ENCODE measurements around the gene ADAMTS1. TPM values are rescaled to one million over a fixed set of nuclear protein-coding genes. Genes with fewer than 3 reads are reported as not detected.
"Not testable (repeated sequence)": the region's sequence is repeated elsewhere in the genome, so short reads cannot be mapped to it uniquely, and the experiment has no call there.

ADAMTS1 gene
- total RNA-seq (2014; rRNA removed; shearing (Covaris generic)): 14.8 and 16.0 TPM in 2 replicates
- polyA plus RNA-seq (2014; cell fraction: nucleus; rRNA removed): 26.8 and 29.3 TPM in 2 replicates

- DNase-seq (ENCODE audit: extremely low read depth, low read depth): peak; percentile 86
These were observed at the start of gene ADAMTS1 for GRCh38 chr21:26845066-26845758. Gene ADAMTS1 (minus strand): TSS chr21:26845409. CDS start chr21:26844954, 455 bp downstream.

- no peak for DNase-seq (ENCODE audit: extremely low read depth, low read depth)
These were observed 46.9 kb upstream of the ADAMTS1 start for GRCh38 chr21:26892151-26892550.

- no peak for DNase-seq (ENCODE audit: extremely low read depth, low read depth)
These were observed 43.7 kb upstream of the ADAMTS1 start for GRCh38 chr21:26888931-26889330.

- DNase-seq (ENCODE audit: extremely low read depth, low read depth): no peak
These were observed 43.0 kb upstream of the ADAMTS1 start for GRCh38 chr21:26888256-26888655.

- no peak for DNase-seq (ENCODE audit: extremely low read depth, low read depth)
These were observed 42.0 kb upstream of the ADAMTS1 start for GRCh38 chr21:26887251-26887650.

GRCh38 chr21:26884436-26884835, 39.2 kb upstream of the ADAMTS1 start:
- DNase-seq (ENCODE audit: extremely low read depth, low read depth): no peak

- DNase-seq (ENCODE audit: extremely low read depth, low read depth): no peak
These were observed 38.6 kb upstream of the ADAMTS1 start for GRCh38 chr21:26883768-26884167.

GRCh38 chr21:26881504-26882228, 36.5 kb upstream of the ADAMTS1 start:
- DNase-seq (ENCODE audit: extremely low read depth, low read depth): no peak

- no peak for DNase-seq (ENCODE audit: extremely low read depth, low read depth)
These were observed 31.8 kb upstream of the ADAMTS1 start for GRCh38 chr21:26877018-26877417.

GRCh38 chr21:26874347-26874746, 29.1 kb upstream of the ADAMTS1 start:
- DNase-seq (ENCODE audit: extremely low read depth, low read depth): no peak

GRCh38 chr21:26865857-26866256, 20.6 kb upstream of the ADAMTS1 start:
- no peak for DNase-seq (ENCODE audit: extremely low read depth, low read depth)

- DNase-seq (ENCODE audit: extremely low read depth, low read depth): not testable (repeated sequence)
These were observed 11.7 kb upstream of the ADAMTS1 start for GRCh38 chr21:26856871-26857350.

GRCh38 chr21:26854695-26855094, 9.5 kb upstream of the ADAMTS1 start:
- DNase-seq (ENCODE audit: extremely low read depth, low read depth): not testable (repeated sequence)

GRCh38 chr21:26852423-26852822, 7.2 kb upstream of the ADAMTS1 start:
- DNase-seq (ENCODE audit: extremely low read depth, low read depth): no peak

GRCh38 chr21:26851109-26851944, 6.1 kb upstream of the ADAMTS1 start:
- DNase-seq (ENCODE audit: extremely low read depth, low read depth): no peak

- DNase-seq (ENCODE audit: extremely low read depth, low read depth): no peak
These were observed 5.0 kb upstream of the ADAMTS1 start for GRCh38 chr21:26850116-26850643.

GRCh38 chr21:26849428-26850115, 4.4 kb upstream of the ADAMTS1 start:
- no peak for DNase-seq (ENCODE audit: extremely low read depth, low read depth)

- no peak for DNase-seq (ENCODE audit: extremely low read depth, low read depth)
These were observed 2.7 kb upstream of the ADAMTS1 start for GRCh38 chr21:26847921-26848320.

GRCh38 chr21:26847002-26847401, 1.8 kb upstream of the ADAMTS1 start:
- no peak for DNase-seq (ENCODE audit: extremely low read depth, low read depth)
